VCaP (cell line): ENCODE measurements around the gene STX10.

Source experiments
- H3K27ac ChIP-seq: fragments of 450-650 bp; 2 replicates; pipeline ENCODE4 v1.5.1; 2017
- TF ChIP-seq, protein P1 (sequence below): fragments of 450-650 bp; conservative IDR thresholded peaks from 2 replicates; pipeline ENCODE4 v1.5.1; 2017; ENCODE audit warnings: mild to moderate bottlenecking, moderate library complexity

Gene STX10

DNA sequence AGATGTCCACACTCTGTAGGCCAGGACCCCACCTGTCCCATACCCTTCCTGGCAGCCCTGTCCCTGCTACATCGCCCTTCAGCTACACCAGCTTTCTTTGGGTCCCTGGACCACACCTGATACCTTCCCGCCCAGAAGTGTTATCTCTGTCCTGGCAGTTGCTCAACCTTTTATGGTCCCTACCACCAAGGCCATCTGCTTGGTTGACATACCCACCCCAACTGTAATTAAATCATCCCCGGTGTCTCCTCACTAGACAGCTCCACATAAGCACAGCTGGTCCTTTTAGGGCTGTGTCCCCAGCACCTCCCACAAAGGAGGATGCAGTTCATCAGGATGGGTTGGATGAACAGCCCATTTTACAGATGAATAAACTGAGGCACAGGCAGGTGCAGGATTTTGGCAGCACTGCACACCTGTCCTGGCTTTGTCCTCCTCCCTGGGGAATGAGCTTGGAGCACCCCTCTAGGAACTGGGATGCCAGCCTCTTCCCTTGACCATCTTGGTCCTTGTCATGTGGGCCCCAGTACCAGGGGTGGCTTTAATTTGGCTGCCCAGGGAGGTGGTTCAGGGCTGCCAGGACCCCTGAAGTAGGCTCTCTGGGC is 19.2 kb downstream of the STX10 start:
- TF ChIP-seq, protein P1, sequence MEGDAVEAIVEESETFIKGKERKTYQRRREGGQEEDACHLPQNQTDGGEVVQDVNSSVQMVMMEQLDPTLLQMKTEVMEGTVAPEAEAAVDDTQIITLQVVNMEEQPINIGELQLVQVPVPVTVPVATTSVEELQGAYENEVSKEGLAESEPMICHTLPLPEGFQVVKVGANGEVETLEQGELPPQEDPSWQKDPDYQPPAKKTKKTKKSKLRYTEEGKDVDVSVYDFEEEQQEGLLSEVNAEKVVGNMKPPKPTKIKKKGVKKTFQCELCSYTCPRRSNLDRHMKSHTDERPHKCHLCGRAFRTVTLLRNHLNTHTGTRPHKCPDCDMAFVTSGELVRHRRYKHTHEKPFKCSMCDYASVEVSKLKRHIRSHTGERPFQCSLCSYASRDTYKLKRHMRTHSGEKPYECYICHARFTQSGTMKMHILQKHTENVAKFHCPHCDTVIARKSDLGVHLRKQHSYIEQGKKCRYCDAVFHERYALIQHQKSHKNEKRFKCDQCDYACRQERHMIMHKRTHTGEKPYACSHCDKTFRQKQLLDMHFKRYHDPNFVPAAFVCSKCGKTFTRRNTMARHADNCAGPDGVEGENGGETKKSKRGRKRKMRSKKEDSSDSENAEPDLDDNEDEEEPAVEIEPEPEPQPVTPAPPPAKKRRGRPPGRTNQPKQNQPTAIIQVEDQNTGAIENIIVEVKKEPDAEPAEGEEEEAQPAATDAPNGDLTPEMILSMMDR, result no peak
- H3K27ac ChIP-seq, result no peak overlapping the region

DNA sequence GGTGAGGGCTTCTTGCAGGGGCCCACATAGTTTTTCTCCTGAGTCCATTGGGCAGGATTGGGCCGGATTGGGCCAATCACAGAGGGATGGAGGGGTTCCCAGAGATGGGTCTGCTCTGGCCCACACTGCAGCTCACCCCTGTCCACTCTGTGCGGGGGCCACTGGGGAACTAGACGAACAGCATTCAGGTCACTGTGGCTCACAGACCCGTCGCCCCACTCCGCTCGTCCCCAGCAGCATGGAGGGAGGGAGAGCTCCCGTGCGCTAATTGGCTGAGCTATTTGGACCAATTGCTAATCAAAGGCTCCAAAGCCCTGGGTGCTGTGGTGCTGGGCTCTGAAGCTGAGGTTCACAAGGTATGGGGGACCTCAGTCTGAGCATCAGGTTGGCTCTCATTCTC is 20.8 kb downstream of the STX10 start:
- TF ChIP-seq, protein P1, result no peak
- H3K27ac ChIP-seq, result no peak overlapping the region

DNA sequence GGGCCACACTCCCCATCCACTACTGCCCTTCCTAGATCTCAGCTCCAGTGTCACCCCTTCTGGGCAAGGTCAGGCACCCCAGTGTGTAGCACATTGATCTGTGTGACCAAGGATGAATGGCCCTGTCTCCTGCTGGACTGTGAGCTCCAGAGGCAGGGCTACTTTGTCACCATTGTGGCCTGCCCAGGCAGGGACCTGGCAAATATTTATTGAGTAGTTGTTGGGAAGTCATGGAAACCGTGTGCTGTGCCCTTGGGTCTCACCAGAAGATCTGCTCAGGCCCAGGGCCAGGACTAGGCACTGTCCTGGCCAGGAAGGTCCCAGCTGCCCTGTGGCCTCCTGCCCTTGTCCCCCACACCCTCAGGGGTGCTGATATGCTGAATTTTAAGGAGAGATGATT is 21.6 kb downstream of the STX10 start:
- H3K27ac ChIP-seq, result no peak overlapping the region
- TF ChIP-seq, protein P1, result no peak

DNA sequence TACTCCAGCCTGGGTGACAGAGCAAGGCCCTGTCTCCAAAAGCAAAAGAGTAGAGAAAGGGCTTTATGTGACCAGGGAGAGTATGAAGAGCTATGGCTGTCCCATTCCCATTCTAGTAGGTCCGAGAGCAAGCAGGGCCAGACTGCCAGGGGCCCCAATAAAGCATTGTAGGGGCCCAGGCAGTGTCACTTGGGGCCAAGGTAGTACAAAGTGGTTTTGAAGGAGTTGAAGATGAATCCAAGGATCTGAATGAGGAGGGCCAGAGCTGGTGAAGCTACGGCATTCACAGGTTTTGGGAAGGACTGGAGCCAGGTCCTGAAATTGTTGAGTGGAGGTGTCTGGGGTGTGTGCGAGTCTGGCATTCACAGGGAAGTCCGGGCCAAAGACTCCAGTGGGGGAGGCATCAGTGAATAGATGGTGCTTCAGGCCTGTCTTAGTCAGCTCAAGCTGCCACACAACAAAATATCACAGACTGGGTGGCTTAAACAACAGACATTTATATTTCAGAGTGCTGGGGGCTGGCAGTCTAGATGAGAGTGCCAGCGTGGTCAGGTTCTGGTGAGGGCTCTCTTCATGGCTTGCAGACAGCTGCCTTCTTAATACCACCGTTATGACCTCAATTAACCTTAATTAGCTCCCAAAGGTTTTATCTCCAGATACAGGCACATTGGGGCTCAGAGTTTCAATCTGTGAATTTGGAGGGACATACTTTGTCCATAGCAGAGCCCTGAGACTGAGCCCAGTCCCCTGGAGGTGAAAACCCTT is 22.2 kb downstream of the STX10 start:
- H3K27ac ChIP-seq, result no peak overlapping the region
- TF ChIP-seq, protein P1, result no peak

DNA sequence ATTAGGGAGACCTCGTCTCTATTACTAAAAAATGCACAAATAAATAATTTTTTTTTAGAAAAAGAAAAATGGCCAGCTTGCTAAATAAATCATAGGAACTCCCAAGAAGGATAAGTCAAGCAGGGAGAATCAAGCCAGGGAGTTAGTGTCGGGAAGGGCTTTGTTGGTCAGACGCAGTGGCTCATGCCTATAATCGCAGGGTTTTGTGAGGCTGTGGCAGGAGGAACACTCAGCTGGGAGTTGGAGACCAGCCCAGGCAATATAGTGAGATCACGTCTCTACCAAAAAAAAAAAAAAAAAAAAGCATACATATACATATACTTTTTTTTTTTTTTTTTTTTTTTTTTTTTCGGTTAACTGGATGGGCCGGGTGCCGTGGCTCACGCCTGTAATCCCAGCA is 23.1 kb downstream of the STX10 start:
- TF ChIP-seq, protein P1, result no peak
- H3K27ac ChIP-seq, result no peak overlapping the region

DNA sequence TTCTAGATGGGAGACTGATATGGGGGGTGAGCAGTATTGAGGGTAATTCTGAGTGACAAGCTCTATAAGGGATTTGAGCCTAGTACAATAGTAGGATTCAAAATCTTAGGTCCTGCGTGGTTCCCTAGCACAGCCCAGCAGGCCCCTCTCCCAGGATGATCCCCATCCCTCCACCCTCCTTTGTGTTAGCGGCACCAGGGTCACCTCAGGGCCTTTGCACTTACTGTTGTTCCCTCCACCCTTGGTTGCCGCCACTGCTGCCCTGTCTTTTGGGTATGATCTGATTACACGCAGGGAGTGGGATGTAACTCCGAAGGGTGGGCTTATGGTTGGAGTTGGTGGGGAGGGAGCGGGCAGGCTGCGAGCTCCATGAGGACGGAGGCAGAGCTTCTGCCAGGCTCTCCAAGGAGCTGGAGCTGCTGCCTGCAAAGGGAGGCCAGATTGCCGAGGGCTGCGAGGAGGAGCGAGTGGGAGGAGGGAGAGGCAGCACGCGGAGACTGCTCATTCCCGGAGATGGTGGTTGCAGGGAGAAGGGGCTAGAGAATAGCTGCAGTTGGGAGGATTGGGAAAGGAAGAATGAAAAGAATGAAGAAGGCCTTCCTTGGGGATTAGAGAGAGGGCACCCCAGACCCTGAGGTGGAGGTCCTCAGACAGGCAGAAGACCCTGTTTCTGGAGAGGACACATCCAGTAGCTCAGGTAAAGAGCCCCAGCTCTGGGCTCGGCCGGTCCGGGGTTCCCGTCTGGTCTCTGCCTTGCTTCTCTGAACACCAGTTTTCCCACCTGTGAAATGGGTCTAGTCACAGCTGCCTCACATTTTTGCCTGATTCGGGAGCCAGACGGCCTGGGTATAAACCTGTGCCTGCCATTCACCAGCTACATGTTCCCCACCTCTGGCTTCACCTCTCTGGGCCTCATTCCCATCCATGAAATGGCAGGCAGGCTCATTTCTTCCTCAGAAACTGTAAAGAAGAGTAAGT is 26.9 kb downstream of the STX10 start:
- H3K27ac ChIP-seq, result no peak overlapping the region

More for the DNA sequence above, 26.9 kb downstream of the STX10 start:
- TF ChIP-seq, protein P1, result no peak
